ENCODE results near the gene HTD2. TPM values are rescaled to one million over a fixed set of nuclear protein-coding genes. Genes with fewer than 3 reads are reported as not detected.
A peak's percentile ranks its signal among the peaks of the same experiment; 100 is the strongest.

HTD2 gene
- total RNA-seq, 4 donors from 2014 or later, result 10.6 to 15.1 (median 13.7) TPM

- Histone ChIP-seq H3K36me3 (peaks cover 0 to 28% (median 5%) of the 10 kb centered on the region in 3 donors), H3K9me3 (no peaks in the 10 kb centered on the region), H3K4me1 (peaks cover 0 to 14% (median 4%) of the 10 kb centered on the region in 4 donors), H3K27me3 (no peaks in the 10 kb centered on the region), H3K4me3 (no peak overlapping the region), H3K27ac (no peak overlapping the region)
- WGBS, 2 donors, result 86 to 94% methylated on average over 7 of the region's 7 CpGs
- DNase-seq (ENCODE audit: low spot score in 2 of 2), result no peak
- TF ChIP-seq EP300 (IDR thresholded peaks at IDR 0.05), result no peak
- TF ChIP-seq POLR2A (IDR thresholded peaks at IDR 0.05), result no peak
- TF ChIP-seq CTCF (IDR thresholded peaks at IDR 0.05), result no peak
Observed at GRCh38 chr3:58321791-58322190, 15.5 kb downstream of the HTD2 start.

- TF ChIP-seq CTCF (IDR thresholded peaks at IDR 0.05) (no peak), EP300 (IDR thresholded peaks at IDR 0.05) (no peak), POLR2A (IDR thresholded peaks at IDR 0.05) (no peak)
- WGBS, 2 donors, result 57 to 62% methylated on average over 1 of the region's 1 CpG
- no peak overlapping the region for H3K27ac ChIP-seq
- peaks cover 0 to 14% (median 4%) of the 10 kb centered on the region in 4 donors for H3K4me1 ChIP-seq
- H3K4me3 ChIP-seq, result no peak overlapping the region
- H3K27me3 ChIP-seq, result no peaks in the 10 kb centered on the region
- H3K36me3 ChIP-seq, result peaks cover 0 to 18% (median 5%) of the 10 kb centered on the region in 3 donors
- H3K9me3 ChIP-seq, result no peaks in the 10 kb centered on the region
- no peak for DNase-seq (ENCODE audit: low spot score in 2 of 2)
Observed at GRCh38 chr3:58322793-58323192, 16.5 kb downstream of the HTD2 start.

- Histone ChIP-seq H3K4me1 (peaks cover 0 to 14% (median 4%) of the 10 kb centered on the region in 4 donors), H3K27ac (no peak overlapping the region), H3K9me3 (no peaks in the 10 kb centered on the region), H3K4me3 (no peak overlapping the region), H3K27me3 (no peaks in the 10 kb centered on the region), H3K36me3 (peaks cover 0 to 8% (median 5%) of the 10 kb centered on the region in 3 donors)
- TF ChIP-seq EP300 (IDR thresholded peaks at IDR 0.05) (no peak), CTCF (IDR thresholded peaks at IDR 0.05) (no peak), POLR2A (IDR thresholded peaks at IDR 0.05) (no peak)
- 76 to 79% methylated on average over 3 of the region's 3 CpGs for WGBS, 2 donors
- DNase-seq (ENCODE audit: low spot score in 2 of 2), result no peak
Observed at GRCh38 chr3:58323529-58324390, 17.4 kb downstream of the HTD2 start.

- Histone ChIP-seq H3K27me3 (no peaks in the 10 kb centered on the region), H3K9me3 (no peaks in the 10 kb centered on the region), H3K4me3 (no peak overlapping the region), H3K27ac (peak overlapping the region in 2 of 4 donors; percentile 30 to 48), H3K36me3 (peaks cover 0 to 5% (median 0%) of the 10 kb centered on the region in 3 donors), H3K4me1 (peaks cover 0 to 14% (median 4%) of the 10 kb centered on the region in 4 donors)
- DNase-seq (ENCODE audit: low spot score in 2 of 2), result no peak
- WGBS, 2 donors, result 75 to 77% methylated on average over 7 of the region's 7 CpGs
- no peak for TF ChIP-seq EP300 (IDR thresholded peaks at IDR 0.05)
Observed at GRCh38 chr3:58324391-58325390, 18.4 kb downstream of the HTD2 start.

- no peak for DNase-seq (ENCODE audit: low spot score in 2 of 2)
- Histone ChIP-seq H3K9me3 (no peaks in the 10 kb centered on the region), H3K36me3 (peaks cover 0 to 5% (median 0%) of the 10 kb centered on the region in 3 donors), H3K4me1 (peaks cover 0 to 14% (median 4%) of the 10 kb centered on the region in 4 donors), H3K4me3 (no peak overlapping the region), H3K27me3 (no peaks in the 10 kb centered on the region), H3K27ac (peak overlapping the region in 3 of 4 donors; percentile 30 to 55 (median 48))
- TF ChIP-seq POLR2A (IDR thresholded peaks at IDR 0.05) (no peak), EP300 (IDR thresholded peaks at IDR 0.05) (no peak), CTCF (IDR thresholded peaks at IDR 0.05) (no peak)
- 24 to 26% methylated on average over 2 of the region's 2 CpGs for whole genome bisulfite sequencing, 2 donors
Observed at GRCh38 chr3:58325525-58325992, 19.2 kb downstream of the HTD2 start.
